ENCODE measurements around the gene NIPA2. TPM values are rescaled to one million over a fixed set of nuclear protein-coding genes. Genes with fewer than 3 reads are reported as not detected.

NIPA2 gene
- total RNA-seq, 1 donor from 2014 or later, result 103 TPM

DNA sequence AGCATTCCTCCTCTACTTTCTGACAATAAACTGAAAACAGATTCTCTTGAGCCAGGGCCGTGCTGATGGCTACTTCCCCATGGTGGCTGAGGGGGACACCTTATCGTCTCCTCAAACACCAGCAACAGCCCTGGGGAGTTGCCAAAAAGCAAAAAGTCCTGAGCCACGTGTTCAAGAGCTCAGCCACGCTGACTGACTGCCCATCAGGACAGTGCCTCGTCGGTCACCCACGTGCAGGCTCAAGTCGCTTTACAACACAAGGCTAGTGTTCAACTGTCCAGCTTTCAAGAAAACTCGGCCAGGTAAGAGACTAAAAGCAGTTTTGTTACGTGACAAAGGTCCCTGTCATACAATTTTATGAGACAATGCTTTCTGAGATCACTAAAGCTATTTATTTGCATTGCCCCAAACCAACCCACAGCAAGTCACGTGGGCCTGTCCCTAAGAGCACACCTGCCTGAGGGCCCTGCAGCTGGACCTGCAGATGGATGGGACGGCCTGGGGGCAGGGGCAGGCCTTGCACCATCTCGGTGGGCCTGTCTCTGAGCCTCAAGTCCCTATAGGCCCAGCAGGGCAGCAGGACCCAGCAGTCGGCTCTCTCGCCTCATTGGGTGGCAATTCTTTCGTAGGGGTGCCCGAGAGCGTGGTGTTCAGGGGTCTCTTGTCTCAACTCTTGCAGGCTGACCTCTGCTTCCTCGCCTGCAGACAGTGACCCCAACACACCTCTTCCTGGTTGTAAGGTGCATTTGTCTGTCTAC, 42.7 kb downstream of the NIPA2 start:
- Histone ChIP-seq H3K4me2 (ENCODE audit: low read length) (no peak overlapping the region), H3K79me2 (ENCODE audit: insufficient read depth, low read length) (peaks cover 6% of the 10 kb centered on the region), H3K27ac (ENCODE audit: low read depth, low read length) (no peak overlapping the region), H4K20me1 (ENCODE audit: insufficient read depth, low read length) (peaks cover 25% of the 10 kb centered on the region), H3K4me1 (ENCODE audit: insufficient read depth, low read length) (no peaks in the 10 kb centered on the region), H3K9ac (ENCODE audit: low read length) (no peak overlapping the region), H3K27me3 (ENCODE audit: insufficient read depth, low read length) (no peaks in the 10 kb centered on the region), H3K9me3 (ENCODE audit: insufficient read depth, low read depth, low read length) (no peaks in the 10 kb centered on the region), H3K36me3 (ENCODE audit: insufficient read depth, low read length) (peaks cover 16% of the 10 kb centered on the region), H3K4me3 (ENCODE audit: insufficient read depth, low read depth, low read length) (no peak overlapping the region), H2AFZ (ENCODE audit: low read depth, low read length) (no peak overlapping the region)
- Mint-ChIP-seq H3K4me3 (ENCODE audit: unreplicated experiment) (no peak overlapping the region), H3K27ac (ENCODE audit: unreplicated experiment) (no peak overlapping the region), H3K9me3 (ENCODE audit: unreplicated experiment) (no peaks in the 10 kb centered on the region), H3K36me3 (ENCODE audit: low read depth, unreplicated experiment) (peaks cover 18% of the 10 kb centered on the region), H3K27me3 (ENCODE audit: low read depth, unreplicated experiment) (no peaks in the 10 kb centered on the region), H3K4me1 (ENCODE audit: low read depth, unreplicated experiment) (peaks cover 3% of the 10 kb centered on the region)
- FAIRE-seq (no peak), DNase-seq (ENCODE audit: low read depth) (no peak)
- TF ChIP-seq EZH2 (IDR thresholded peaks at IDR 0.05; ENCODE audit: insufficient read depth, low read length), result no peak
- TF ChIP-seq, protein P1, sequence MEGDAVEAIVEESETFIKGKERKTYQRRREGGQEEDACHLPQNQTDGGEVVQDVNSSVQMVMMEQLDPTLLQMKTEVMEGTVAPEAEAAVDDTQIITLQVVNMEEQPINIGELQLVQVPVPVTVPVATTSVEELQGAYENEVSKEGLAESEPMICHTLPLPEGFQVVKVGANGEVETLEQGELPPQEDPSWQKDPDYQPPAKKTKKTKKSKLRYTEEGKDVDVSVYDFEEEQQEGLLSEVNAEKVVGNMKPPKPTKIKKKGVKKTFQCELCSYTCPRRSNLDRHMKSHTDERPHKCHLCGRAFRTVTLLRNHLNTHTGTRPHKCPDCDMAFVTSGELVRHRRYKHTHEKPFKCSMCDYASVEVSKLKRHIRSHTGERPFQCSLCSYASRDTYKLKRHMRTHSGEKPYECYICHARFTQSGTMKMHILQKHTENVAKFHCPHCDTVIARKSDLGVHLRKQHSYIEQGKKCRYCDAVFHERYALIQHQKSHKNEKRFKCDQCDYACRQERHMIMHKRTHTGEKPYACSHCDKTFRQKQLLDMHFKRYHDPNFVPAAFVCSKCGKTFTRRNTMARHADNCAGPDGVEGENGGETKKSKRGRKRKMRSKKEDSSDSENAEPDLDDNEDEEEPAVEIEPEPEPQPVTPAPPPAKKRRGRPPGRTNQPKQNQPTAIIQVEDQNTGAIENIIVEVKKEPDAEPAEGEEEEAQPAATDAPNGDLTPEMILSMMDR (IDR thresholded peaks at IDR 0.05; ENCODE audit: insufficient read depth, low read depth, low read length), result no peak

DNA sequence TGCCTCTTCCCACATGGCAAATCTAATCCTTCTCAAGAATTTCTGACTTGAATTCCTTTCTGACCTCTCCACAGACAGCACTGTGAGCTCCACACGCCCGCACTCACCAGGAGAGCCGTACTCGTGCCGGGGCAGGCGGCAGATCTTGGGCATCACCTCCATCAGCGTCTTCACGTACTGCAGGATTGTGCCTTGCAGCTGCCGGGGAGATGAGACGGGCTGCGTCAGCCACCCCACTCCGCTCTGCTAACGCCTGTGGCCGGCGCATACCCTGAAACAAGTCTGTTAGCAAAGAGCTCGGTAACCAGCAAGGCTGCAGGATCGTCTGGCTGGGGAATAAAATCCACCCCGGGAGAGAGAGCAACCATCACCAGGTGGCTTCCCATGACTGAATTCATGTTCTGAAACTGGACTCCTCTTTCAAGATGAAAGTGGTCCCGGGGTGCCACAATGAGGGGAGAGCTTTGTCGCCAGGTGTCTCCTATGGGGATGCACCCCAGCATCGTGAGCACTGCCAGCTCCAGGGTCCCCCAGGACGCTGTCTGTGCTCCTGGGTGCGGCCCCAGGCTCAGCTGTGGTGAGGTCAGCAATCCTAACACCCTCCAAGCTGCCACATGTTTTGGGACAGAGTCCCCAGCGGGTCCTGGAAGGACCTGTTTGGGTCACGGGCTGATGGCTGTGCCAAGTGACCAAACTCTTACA, 43.4 kb downstream of the NIPA2 start:
- H3K36me3 Mint-ChIP-seq (ENCODE audit: low read depth, unreplicated experiment), result peaks cover 16% of the 10 kb centered on the region

More for the DNA sequence above, 43.4 kb downstream of the NIPA2 start:
- H3K9me3 Mint-ChIP-seq (ENCODE audit: unreplicated experiment), result no peaks in the 10 kb centered on the region
- Histone ChIP-seq H3K9ac (ENCODE audit: low read length) (no peak overlapping the region), H3K9me3 (ENCODE audit: insufficient read depth, low read depth, low read length) (no peaks in the 10 kb centered on the region), H3K27ac (ENCODE audit: low read depth, low read length) (no peak overlapping the region), H3K36me3 (ENCODE audit: insufficient read depth, low read length) (peaks cover 16% of the 10 kb centered on the region), H4K20me1 (ENCODE audit: insufficient read depth, low read length) (peaks cover 23% of the 10 kb centered on the region), H3K4me2 (ENCODE audit: low read length) (no peak overlapping the region), H3K4me1 (ENCODE audit: insufficient read depth, low read length) (no peaks in the 10 kb centered on the region), H3K4me3 (ENCODE audit: insufficient read depth, low read depth, low read length) (no peak overlapping the region), H3K27me3 (ENCODE audit: insufficient read depth, low read length) (no peaks in the 10 kb centered on the region), H3K79me2 (ENCODE audit: insufficient read depth, low read length) (peaks cover 6% of the 10 kb centered on the region), H2AFZ (ENCODE audit: low read depth, low read length) (no peak overlapping the region)
- H3K4me1 Mint-ChIP-seq (ENCODE audit: low read depth, unreplicated experiment), result peaks cover 3% of the 10 kb centered on the region
- no peak overlapping the region for H3K27ac Mint-ChIP-seq (ENCODE audit: unreplicated experiment)
- DNase-seq (ENCODE audit: low read depth), result no peak
- FAIRE-seq, result no peak
- H3K27me3 Mint-ChIP-seq (ENCODE audit: low read depth, unreplicated experiment), result no peaks in the 10 kb centered on the region
- TF ChIP-seq, protein P1 (IDR thresholded peaks at IDR 0.05; ENCODE audit: insufficient read depth, low read depth, low read length), result no peak
- no peak for TF ChIP-seq EZH2 (IDR thresholded peaks at IDR 0.05; ENCODE audit: insufficient read depth, low read length)
- H3K4me3 Mint-ChIP-seq (ENCODE audit: unreplicated experiment), result no peak overlapping the region

All from astrocyte (in vitro differentiated cells and primary cell).